ENCODE measurements around the gene SOX5.

The SOX5 gene

DNA sequence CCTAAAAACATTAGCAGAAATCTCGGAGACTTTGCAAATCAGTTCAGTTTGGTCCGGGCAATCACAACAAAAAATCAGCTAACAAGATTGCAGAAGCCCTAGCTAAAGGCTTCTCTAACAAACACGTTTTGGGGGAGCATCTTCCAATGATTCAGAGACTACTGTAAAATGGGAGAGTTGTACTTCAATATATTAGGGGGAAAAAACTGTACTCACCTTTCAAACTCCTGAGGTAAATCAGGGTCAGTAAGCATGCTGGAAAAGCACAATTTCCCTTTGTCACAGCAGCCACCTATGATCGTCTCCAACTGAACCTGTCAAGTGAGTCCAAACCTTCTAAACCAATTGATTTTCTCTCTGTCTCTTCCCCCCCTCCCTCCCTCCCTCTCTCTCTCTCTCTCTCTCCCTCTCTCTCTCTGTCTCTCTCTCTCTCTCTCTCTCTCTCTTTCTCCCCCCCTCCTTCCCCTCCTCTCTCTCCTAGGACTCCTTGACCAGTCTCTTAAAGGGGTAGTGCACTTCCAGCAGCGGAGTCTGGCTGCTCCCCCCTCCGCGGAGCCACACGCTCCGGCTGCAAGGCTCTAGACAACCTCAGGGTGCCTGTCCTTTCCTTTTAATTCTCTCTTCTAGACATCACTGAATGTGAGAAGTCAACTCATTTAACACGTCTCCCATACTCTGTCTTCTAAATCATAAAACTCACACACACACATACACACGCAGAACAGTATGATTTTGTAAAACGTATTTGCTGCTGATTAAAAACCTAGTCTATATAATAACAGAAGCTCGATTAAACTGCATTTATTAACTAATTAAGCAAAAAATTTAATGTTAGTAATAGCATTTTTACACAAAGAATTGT is at the start of gene SOX5:
SOX5 (minus strand) TSS at position 323 of the 862 bp plus-strand sequence; CDS start at position 254, 69 bp downstream.
- no peak for DNase-seq (ENCODE audit: low read depth in 2 of 2)

DNA sequence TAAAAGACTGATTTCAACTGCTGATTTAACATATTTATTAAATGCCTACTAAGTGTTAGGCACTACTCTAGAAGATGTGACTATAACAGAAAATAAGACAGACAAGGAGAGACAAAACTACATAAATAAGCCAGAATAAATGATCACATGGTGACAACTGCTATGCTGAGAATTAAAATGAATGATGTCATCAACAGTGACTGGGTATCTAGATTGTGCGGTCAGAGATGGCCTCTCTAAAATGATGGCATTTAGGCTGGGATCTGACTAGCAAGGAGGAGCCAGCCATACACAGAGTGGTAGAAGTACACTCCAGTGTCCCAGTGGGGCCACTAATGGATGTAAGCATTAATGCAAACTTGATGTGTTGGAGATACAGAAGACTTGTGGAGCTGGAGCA is 37.6 kb upstream of the SOX5 start:
- no peak for DNase-seq (ENCODE audit: low read depth in 2 of 2)

DNA sequence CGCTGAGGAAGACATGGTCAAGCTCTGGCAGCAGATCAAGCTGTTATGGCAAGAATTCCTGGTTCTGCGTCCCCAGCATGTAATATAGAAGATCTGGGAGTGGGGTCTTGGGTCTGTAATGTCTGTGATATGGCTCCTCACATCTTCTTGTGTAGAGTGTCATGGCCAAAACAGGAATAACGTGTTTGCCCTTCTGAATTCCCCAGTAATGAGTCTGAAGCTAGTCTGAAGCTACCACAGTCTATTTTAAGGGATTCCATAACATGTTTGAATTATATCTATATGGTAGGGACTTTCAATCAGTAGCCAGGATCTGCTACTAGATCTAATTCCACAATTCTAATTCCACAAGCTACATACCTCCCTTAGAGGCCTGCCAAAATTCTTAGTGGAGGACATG is 31.4 kb upstream of the SOX5 start:
- DNase-seq (ENCODE audit: low read depth in 2 of 2) = no peak

DNA sequence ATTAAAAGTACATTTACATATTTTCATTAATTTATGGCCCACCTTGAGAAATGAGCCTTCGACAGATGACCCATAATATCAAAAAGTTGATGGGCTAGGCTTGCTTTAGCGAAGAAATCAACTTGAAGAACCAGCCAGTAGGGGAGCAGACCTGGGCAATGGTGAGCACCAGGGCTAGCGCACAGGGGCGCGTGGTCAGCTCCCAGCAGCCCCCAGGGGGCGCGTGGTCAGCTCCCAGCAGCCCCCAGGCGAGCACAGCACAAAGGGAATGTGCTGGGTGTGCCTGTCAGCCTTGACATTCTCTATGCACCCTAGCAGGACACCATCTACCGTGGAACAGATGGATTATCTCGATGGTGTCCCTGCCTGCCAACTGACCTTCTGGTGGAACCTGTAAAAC is 15.3 kb upstream of the SOX5 start:
- no peak for DNase-seq (ENCODE audit: low read depth in 2 of 2)

DNA sequence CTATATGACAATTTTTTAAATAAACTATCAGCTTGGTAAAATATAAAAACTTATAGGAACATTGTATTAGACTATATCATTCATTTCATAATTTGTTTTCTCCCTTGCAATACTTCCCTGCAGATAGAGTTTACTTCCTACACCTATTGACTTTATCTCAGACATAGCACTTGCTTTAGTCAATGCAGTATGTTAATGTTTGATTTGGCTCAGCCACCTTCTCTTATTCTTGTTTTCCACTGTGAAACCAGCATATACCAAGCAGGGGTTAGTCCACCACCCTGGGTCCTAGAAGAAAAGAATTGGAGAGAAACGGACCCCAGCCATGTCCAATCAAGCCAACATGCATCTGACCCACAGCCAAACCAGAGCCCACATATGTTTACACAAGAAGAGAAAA is 10.4 kb upstream of the SOX5 start:
- no peak for DNase-seq (ENCODE audit: low read depth in 2 of 2)

DNA sequence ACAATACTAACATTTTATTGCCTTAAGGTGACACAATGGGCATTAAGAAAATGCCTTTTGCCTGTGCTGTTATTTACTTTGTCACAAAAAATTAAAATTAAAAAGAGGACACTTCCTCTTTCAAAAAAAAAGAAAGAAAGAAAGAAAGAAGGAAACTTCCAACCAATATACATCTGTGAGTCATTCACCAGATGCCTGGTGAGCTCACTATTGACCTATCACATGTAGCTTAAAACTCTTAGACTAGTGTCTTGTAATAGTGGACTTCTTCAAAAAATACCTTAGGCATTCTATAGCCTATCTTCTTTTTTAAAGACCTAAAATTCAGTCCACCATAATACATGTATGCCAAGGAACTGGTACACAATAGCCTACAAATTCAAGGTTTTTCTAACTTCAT is 4.9 kb upstream of the SOX5 start:
- no peak for DNase-seq (ENCODE audit: low read depth in 2 of 2)

DNA sequence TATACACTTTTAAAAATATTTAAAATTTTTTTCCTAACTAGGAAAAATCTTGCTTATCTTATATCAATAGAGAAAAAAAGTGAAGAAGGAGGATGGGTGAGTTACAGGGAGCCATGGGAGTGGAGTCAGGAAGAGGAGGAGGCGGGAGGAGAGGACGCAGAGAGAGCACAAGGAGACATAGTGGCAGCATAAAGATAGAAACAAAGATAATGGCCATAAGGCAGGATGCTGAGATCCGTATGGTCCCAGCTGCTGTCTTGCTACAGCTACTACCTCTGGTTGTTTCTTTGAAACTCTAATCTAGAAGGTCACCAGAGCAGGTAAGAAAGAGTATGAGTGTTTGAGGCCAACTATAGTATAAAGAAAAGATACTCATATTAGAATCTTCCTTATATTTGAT is 2.6 kb upstream of the SOX5 start:
- no peak for DNase-seq (ENCODE audit: low read depth in 2 of 2)

DNA sequence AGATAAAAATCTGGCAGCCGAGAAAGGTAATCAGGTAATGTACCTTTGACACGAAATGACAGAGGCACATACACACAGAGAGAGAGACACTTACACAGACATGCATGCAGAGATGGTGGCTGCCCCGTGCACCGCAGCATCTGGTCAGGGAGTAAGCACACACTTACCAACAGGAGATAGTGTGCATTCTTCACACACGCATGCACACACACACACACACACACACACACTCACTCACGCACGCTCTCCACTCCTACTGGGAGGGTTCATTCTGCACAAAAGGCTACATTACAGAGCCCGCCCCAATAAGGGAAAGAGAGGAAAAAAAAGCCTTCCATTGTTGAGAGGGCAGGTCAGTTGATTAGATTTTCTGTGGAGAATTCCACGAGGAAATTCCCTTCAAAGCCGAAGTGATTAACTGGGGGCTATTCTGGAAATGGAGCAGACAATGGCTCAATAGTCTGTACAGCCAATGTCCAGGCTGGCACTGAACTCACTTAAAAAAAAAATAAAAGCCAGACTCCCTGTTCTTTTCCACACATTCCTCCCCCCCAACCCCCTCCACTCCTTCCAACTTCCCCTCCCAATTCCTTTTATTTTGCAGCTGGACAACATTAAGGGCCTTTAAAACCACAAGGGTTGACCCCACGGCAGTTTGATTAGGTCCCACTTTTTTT is 1.4 kb upstream of the SOX5 start:
- no peak for DNase-seq (ENCODE audit: low read depth in 2 of 2)

DNA sequence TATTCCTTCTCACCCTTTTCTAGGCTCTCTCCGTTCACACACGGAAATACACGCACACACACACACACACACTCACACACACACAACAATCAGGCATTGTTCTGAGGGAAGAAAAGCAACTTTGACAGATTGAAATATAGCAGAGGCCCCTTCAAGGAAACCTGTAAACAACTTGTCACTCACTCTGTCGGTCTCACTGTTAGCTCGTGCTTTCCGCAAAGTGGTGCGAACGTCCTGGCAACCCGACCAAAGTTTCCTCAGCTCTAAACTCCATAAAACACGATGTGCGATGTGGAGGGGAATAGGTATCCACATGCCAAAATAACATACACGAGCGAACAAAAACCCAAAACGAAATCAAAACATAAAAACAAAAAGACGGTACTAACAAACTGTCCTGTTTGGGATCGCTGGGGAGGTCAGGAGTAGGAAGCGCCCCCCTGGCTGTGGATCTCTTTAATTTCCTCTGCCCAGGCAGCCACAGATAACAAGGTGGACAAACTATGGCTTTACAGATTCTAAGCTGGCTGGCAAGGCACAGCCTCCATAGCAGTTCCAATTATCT is 822 bp upstream of the SOX5 start:
- no peak for DNase-seq (ENCODE audit: low read depth in 2 of 2)

DNA sequence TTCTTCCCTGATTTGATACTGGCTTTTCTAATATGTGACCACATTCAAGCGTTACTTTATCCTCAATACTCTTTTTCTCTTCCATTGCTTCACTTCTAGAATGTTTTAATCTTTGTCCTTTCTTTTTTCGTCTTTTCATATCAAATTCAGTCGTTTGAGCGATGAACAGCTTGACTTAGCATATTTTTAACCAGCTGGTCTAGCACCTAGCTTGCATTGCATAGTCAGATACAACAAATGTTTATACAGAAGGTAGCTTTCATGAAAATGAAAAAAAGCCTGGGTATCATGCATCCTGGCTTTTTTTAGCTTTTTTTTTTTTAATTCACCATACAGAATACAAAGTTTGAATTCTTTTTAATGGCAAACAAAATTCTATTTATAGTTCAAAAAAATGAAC is 1.2 kb downstream of the SOX5 start:
- no peak for DNase-seq (ENCODE audit: low read depth in 2 of 2)

DNA sequence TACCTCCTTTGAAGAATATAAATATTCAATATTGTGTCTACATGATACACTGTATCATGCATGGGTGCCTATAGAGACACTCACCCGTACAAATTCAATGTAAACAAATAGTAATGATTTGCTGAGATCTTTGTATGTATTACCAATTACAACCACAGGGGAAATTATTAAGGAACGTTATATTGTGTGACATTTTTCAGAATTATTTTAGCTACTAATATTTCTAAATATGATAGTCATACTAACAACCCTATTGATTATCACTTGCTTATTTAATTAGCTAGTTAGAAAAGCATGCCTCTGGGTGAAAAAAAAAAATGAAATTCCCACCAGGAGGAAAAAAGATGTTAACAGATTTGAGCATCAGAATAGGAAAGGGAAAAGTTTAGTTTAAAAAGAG is 2.1 kb downstream of the SOX5 start:
- no peak for DNase-seq (ENCODE audit: low read depth in 2 of 2)

DNA sequence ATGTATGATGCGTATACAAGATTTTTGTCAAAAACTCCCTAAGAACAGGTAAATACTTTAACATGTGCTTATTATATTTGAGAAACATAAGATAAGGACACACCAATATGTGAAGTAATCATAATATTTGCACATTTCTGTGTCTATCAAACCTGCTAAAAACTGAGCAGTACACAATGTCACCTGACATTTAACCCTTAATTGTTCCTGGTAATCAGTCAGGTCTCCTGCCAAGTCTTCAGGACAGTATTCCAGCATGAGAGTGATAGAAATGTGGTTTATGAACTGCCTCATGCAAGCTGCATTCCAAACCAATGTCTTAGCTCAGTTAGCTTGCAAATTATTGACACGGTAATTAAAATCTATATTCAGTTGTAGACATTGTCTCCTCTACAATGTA is 4.2 kb downstream of the SOX5 start:
- DNase-seq (ENCODE audit: low read depth in 2 of 2) = no peak

DNA sequence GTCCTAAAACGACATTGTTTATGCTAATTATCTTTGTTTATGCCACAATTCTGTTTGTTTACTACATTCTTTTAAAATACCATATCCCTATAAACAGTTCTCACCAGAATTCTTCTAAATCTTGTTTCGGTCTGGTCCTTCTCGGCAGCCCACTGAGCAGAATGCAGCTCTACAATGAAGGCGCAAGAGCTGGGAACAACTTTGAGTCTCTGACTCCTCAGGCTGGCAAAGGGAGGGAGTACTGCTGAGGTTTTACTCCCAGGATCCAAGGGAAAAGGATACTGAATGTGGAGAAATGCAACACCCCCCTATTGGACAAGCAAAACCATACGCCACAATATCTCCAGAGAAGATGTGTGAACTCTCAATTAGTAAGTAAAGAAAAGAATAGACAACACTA is 5.4 kb downstream of the SOX5 start:
- no peak for DNase-seq (ENCODE audit: low read depth in 2 of 2)

DNA sequence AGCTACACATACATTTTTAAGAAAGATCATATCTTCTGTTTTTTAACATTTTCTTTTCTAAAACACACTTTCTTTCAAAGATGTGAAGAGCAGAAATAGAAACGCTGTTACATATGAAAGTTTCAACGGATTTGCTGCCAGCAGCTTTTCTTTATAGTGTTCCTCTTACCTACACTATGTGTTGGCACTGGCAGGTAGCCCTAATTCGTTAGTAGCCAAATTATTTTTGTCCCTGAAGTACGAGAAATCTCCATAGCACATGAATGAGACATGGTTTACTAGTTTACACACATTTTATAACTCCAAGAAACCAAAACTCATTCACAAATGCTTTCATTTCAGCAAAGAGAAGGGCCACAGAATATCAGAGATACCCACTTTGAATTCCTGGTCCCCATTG is 6.6 kb downstream of the SOX5 start:
- no peak for DNase-seq (ENCODE audit: low read depth in 2 of 2)

DNA sequence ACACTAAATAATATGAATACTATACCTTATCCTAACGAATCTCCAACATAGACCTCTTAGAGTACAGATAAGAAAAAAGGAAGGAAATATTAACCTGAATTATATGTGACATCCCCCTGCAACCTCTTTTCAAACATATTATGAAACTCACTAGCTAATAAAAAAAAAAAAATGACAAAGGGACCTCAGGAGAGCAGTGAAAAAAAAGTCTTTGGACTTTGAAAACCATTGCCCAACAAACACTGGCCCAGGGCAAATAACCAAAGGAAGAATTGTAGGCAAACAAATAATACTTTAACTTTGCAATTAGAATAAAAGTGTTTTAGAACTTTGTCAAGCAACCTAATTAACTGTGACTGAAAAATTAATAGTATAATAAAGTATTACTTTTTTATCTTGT is 7.7 kb downstream of the SOX5 start:
- no peak for DNase-seq (ENCODE audit: low read depth in 2 of 2)

DNA sequence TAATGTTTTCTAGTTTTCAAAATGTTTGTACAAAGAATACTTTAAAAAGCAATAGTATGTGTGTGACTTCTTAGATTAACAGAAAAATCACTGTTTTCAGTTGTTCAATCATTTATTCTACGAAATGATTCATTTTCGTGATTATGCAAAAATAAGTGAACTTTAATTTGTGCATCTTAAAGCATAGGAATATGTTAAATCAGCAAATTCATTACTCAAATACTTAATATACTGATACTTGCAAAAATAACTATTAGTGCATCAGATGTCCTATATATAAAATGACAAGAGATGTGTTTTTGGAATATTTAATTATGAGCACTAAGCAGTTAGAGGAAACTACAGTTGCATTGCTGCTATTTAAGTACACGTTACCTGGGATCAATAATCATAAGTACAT is 11.0 kb downstream of the SOX5 start:
- DNase-seq (ENCODE audit: low read depth in 2 of 2) = no peak

DNA sequence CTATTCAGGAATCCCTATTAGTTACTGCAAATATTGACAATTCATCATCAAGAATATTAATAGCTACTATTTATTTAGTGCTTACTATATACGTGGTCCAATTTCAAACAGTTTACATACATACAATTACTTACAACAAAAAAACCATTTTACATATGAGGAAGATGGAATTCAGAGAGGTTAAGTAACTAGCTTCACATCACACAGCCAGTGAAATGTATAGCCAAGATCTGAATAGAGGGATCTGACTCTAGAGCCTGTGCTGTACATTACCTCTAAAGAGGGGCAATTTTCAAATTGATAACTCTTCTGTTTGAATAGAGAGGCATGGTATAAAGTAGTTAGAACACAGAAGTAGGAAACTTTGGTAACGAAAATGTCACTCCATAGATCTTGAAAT is 18.3 kb downstream of the SOX5 start:
- DNase-seq (ENCODE audit: low read depth in 2 of 2) = no peak

DNA sequence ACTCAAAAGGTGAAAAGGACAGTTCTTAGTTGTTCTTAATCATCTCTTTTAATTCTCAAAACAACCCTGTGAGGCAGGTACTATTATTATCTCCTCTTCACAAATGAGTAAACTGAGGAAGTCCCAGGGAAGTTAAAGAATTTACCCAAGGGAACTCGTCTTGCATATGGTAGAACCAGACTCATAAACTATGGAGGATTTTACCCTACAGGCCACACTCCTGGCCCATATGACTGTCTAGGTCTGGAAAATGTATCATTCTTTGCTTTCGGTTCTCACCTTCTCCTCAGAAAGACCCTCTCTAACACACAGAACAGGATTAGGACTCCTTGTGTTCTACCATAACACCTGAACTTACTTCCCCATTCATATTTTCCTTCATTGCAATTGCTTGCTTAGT is 18.9 kb downstream of the SOX5 start:
- DNase-seq (ENCODE audit: low read depth in 2 of 2) = no peak

DNA sequence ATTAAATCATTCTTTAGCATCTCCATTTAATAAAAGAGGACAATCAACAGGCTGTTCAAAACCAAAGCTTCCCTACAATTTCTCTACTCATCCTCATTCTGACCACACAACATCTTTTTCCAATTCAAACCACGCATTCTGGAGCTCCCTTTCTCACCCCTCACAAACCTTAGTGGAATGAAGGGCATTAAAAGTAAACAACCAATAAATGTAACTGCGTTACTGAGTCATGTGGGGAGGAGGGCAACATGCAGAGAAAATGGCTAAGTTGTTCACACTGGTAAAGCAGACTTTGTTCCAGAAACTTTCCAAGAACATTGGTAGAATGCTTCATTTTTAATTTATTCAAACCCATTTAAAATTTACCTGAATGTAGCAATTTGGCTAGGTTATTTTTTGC is 19.6 kb downstream of the SOX5 start:
- DNase-seq (ENCODE audit: low read depth in 2 of 2) = no peak

DNA sequence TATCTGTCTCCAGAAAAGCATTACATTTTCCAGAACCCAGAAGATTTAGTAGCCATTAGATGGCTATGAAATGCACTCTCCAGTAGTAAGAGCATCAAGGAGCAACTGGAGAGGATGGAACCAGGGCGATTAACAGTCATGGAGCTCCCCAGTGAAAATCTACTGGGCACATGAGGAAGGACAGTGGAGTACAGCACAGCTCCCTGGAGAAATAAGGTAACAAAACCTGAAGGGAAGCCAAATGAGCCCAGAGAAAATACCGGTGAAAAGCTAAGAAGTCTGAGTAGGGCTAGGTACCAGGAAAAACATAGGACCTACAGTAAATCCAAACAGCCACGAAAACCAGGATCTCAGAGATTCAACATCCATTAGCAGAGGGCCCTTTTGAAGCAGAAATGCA is 21.6 kb downstream of the SOX5 start:
- no peak for DNase-seq (ENCODE audit: low read depth in 2 of 2)

DNA sequence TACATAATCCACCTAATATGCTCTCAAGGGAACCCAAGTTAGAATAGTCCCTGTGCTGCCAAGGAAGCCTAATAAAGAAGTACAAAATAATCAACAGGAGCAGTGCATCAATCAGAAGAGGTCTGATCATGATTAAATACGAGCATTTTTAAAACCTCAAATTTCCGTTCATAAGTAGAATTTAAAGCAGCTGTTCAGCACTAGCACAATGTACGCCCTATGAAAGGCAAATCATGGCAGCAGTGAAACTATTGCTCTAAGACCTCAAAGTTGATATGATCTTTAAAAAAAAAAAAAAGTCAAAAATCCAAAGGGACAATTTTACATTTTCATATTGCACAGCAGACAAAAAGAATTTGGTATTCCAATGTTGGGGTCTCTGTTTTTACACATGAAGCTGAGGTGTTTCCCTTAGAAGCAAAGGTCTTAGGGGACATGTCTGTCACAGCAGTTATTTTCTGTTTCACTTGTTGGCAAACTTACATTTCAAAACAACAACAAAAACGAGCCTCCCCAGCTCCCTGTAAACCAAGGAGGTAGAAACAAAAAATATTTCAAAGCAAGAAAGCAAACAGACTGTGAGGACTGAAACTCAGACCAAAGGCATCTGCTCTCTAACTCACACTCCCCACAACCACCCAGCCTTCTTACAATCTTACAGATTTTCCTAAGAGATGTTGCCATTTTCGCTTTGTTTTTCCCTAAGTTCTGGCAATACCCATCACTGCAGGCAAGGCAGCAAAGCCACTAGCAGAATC is 28.2 kb downstream of the SOX5 start:
- DNase-seq (ENCODE audit: low read depth in 2 of 2) = no peak

DNA sequence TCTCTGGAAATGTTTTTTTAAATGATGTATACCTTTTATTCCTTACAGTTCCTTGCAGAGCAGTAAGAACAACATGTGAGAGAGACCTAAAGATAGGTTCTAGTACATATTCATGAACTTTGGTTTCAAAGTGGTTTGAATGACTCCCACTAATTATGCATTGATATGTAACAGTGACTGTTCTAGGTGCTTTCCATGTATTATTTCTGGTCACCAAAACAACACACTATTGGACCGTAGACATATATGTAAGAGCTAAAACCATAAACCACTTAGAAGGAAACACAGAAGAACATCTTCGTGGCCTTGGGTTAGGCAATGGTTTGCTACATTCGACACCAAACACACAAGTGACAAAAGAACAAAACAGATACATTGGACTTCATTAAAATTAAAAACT is 37.9 kb downstream of the SOX5 start:
- DNase-seq (ENCODE audit: low read depth in 2 of 2) = no peak

Measured in activated CD4-positive, alpha-beta T cell treated with anti-CD3 and anti-CD28 coated beads for 24 hours (primary cell).